Neural cell (in vitro differentiated cells): Measurements from ENCODE around the gene RIN3. TPM values are rescaled to one million over a fixed set of nuclear protein-coding genes. Genes with fewer than 3 reads are reported as not detected.

ENCODE experiments used
- H2AFZ ChIP-seq: fragments of 200-600, 300-800 bp; sonication (generic), shearing (Covaris generic); 2 replicates; pipeline ENCODE4 v1.6.0; 2014; ENCODE audit warnings: low read depth, mild to moderate bottlenecking, antibody characterized with exemption, low read length, moderate library complexity
- H3F3A ChIP-seq: fragments of 200-600 bp; shearing (Covaris generic); 2 replicates; pipeline ENCODE4 v1.6.1; 2016; ENCODE audit warnings: mild to moderate bottlenecking, moderate library complexity, mixed read lengths, antibody characterized with exemption, low read length; ENCODE audit not compliant: insufficient read depth, poor library complexity, severe bottlenecking
- H3K27ac ChIP-seq: fragments of 200-600, 300-800 bp; sonication (generic), shearing (Covaris generic); 2 replicates; pipeline ENCODE4 v1.5.1; 2014; ENCODE audit warnings: mild to moderate bottlenecking, low read length, moderate library complexity
- H3K27me3 ChIP-seq: fragments of 300-800, 200-600 bp; sonication (generic), shearing (Covaris generic); 2 replicates; pipeline ENCODE4 v1.6.0; 2014; ENCODE audit warnings: mild to moderate bottlenecking, low read depth, low read length, moderate library complexity; ENCODE audit not compliant: insufficient read depth
- H3K36me3 ChIP-seq: fragments of 300-800, 200-600 bp; sonication (generic), shearing (Covaris generic); 2 replicates; pipeline ENCODE4 v1.5.1; 2014; ENCODE audit warnings: mild to moderate bottlenecking, antibody characterized with exemption, low read length, moderate library complexity; ENCODE audit not compliant: insufficient read depth
- H3K4me2 ChIP-seq: fragments of 300-800, 200-600 bp; sonication (generic), shearing (Covaris generic); 2 replicates; pipeline ENCODE4 v1.6.0; 2014; ENCODE audit warnings: mild to moderate bottlenecking, low read length
- H3K4me3 ChIP-seq: fragments of 300-800, 200-600 bp; sonication (generic), shearing (Covaris generic); 2 replicates; pipeline ENCODE4 v1.5.1; 2014; ENCODE audit warnings: mild to moderate bottlenecking, low read length, moderate library complexity
- H3K79me2 ChIP-seq: fragments of 200-600 bp; shearing (Covaris generic); replicated peaks from 2 replicates; pipeline ENCODE4 v1.6.0; 2014; ENCODE audit warnings: mild to moderate bottlenecking, low read length, moderate library complexity; ENCODE audit not compliant: insufficient read depth
- H3K9ac ChIP-seq: fragments of 300-800, 200-600 bp; sonication (generic), shearing (Covaris generic); 2 replicates; pipeline ENCODE4 v1.6.1; 2016; ENCODE audit warnings: mild to moderate bottlenecking, low read length, mixed read lengths
- H3K9me2 ChIP-seq: fragments of 200-600 bp; shearing (Covaris generic); 2 replicates; pipeline ENCODE4 v1.6.1; 2016; ENCODE audit warnings: mild to moderate bottlenecking, low read length, mixed read lengths; ENCODE audit not compliant: insufficient read depth
- H3K9me3 ChIP-seq: fragments of 200-600, 300-800 bp; sonication (generic), shearing (Covaris generic); 2 replicates; pipeline ENCODE4 v1.6.1; 2016; ENCODE audit warnings: mild to moderate bottlenecking, mixed run types, low read length, moderate library complexity, mixed read lengths
- H4K20me1 ChIP-seq: fragments of 200-600 bp; shearing (Covaris generic); 2 replicates; pipeline ENCODE4 v1.6.1; 2016; ENCODE audit warnings: mild to moderate bottlenecking, mixed run types; ENCODE audit not compliant: insufficient read depth
- EP300 ChIP-seq: fragments of 450-650 bp; conservative IDR thresholded peaks from 2 replicates; pipeline ENCODE4 v1.6.1; 2014; ENCODE audit warnings: antibody characterized with exemption, mild to moderate bottlenecking, moderate library complexity; ENCODE audit not compliant: poor library complexity, severe bottlenecking
- EZH2 ChIP-seq: fragments of 200-600, 300-800 bp; shearing (Covaris generic), sonication (generic); IDR thresholded peaks from 2 replicates; pipeline ENCODE4 v1.6.1; 2014; ENCODE audit warnings: antibody characterized with exemption, low read length, borderline replicate concordance, mild to moderate bottlenecking; ENCODE audit not compliant: insufficient read depth, poor library complexity, severe bottlenecking
- MXI1 ChIP-seq: fragments of 450-650 bp; conservative IDR thresholded peaks from 2 replicates; pipeline ENCODE4 v1.6.1; 2014; ENCODE audit warnings: antibody characterized with exemption, mild to moderate bottlenecking; ENCODE audit not compliant: poor library complexity, severe bottlenecking
- POLR2AphosphoS5 ChIP-seq: IDR thresholded peaks from 2 replicates; pipeline ENCODE4 v1.6.1; 2012
- RAD21 ChIP-seq: fragments of 450-650 bp; conservative IDR thresholded peaks from 2 replicates; pipeline ENCODE4 v1.6.1; 2014; ENCODE audit warnings: antibody characterized with exemption, mild to moderate bottlenecking, moderate library complexity
- SMC3 ChIP-seq: fragments of 450-650 bp; conservative IDR thresholded peaks from 2 replicates; pipeline ENCODE4 v1.6.1; 2014; ENCODE audit warnings: antibody characterized with exemption, mild to moderate bottlenecking, moderate library complexity; ENCODE audit not compliant: poor library complexity
- TAF1 ChIP-seq: IDR thresholded peaks from 2 replicates; pipeline ENCODE4 v1.6.1; 2012; ENCODE audit warnings: low read depth
- polyA plus RNA-seq: library from polyadenylated mRNA; depleted of rRNA; stranded (reverse); fragments of >200 nt; gene quantifications from 2 replicates; pipeline ENCODE4 v1.2.3, GENCODE V29; 2014
- TF ChIP-seq, protein P1 (sequence below): IDR thresholded peaks from 2 replicates; pipeline ENCODE4 v1.6.1; 2012; ENCODE audit warnings: borderline replicate concordance
- TF ChIP-seq, protein P2 (sequence below): fragments of 450-650 bp; IDR thresholded peaks from 2 replicates; pipeline ENCODE4 v1.5.1; 2014; ENCODE audit warnings: antibody characterized with exemption, mild to moderate bottlenecking, moderate library complexity; ENCODE audit not compliant: poor library complexity, severe bottlenecking

RIN3 gene
- polyA plus RNA-seq, 1 donor from 2014 or later, result not detected

DNA sequence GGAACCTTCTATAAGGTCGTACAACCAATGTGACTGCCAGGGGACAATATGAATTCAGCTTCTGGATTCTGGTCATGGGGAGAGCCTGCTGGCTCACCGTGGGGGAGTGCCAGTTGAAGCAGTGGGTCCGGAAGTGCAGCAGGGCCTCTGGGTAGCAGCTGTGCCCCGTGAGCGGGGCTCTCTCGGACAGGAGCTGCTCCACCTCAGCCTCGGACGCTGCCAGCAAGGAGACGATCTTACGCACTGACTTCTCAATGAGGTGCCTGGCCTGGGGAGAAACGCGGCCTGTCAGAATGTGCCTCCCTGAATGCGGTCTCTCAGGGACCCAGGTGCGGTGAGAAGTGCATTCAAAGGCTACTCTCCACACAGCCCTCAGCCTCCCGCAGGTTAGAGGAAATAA is 192.8 kb downstream of the RIN3 start:
- Histone ChIP-seq H3F3A (no peaks in the 10 kb centered on the region), H3K27me3 (no peaks in the 10 kb centered on the region), H4K20me1 (no peaks in the 10 kb centered on the region), H3K36me3 (no peaks in the 10 kb centered on the region), H3K9me3 (no peaks in the 10 kb centered on the region), H3K9me2 (no peaks in the 10 kb centered on the region), H3K27ac (no peak overlapping the region), H3K4me2 (no peak overlapping the region), H2AFZ (no peak overlapping the region), H3K4me3 (no peak overlapping the region), H3K79me2 (no peaks in the 10 kb centered on the region), H3K9ac (no peak overlapping the region)
- TF ChIP-seq EP300, result no peak
- TF ChIP-seq RAD21, result no peak
- no peak for TF ChIP-seq POLR2AphosphoS5
- no peak for TF ChIP-seq MXI1
- no peak for TF ChIP-seq EZH2
- TF ChIP-seq SMC3, result no peak
- TF ChIP-seq, protein P1, sequence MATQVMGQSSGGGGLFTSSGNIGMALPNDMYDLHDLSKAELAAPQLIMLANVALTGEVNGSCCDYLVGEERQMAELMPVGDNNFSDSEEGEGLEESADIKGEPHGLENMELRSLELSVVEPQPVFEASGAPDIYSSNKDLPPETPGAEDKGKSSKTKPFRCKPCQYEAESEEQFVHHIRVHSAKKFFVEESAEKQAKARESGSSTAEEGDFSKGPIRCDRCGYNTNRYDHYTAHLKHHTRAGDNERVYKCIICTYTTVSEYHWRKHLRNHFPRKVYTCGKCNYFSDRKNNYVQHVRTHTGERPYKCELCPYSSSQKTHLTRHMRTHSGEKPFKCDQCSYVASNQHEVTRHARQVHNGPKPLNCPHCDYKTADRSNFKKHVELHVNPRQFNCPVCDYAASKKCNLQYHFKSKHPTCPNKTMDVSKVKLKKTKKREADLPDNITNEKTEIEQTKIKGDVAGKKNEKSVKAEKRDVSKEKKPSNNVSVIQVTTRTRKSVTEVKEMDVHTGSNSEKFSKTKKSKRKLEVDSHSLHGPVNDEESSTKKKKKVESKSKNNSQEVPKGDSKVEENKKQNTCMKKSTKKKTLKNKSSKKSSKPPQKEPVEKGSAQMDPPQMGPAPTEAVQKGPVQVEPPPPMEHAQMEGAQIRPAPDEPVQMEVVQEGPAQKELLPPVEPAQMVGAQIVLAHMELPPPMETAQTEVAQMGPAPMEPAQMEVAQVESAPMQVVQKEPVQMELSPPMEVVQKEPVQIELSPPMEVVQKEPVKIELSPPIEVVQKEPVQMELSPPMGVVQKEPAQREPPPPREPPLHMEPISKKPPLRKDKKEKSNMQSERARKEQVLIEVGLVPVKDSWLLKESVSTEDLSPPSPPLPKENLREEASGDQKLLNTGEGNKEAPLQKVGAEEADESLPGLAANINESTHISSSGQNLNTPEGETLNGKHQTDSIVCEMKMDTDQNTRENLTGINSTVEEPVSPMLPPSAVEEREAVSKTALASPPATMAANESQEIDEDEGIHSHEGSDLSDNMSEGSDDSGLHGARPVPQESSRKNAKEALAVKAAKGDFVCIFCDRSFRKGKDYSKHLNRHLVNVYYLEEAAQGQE, result no peak
- TF ChIP-seq, protein P2, sequence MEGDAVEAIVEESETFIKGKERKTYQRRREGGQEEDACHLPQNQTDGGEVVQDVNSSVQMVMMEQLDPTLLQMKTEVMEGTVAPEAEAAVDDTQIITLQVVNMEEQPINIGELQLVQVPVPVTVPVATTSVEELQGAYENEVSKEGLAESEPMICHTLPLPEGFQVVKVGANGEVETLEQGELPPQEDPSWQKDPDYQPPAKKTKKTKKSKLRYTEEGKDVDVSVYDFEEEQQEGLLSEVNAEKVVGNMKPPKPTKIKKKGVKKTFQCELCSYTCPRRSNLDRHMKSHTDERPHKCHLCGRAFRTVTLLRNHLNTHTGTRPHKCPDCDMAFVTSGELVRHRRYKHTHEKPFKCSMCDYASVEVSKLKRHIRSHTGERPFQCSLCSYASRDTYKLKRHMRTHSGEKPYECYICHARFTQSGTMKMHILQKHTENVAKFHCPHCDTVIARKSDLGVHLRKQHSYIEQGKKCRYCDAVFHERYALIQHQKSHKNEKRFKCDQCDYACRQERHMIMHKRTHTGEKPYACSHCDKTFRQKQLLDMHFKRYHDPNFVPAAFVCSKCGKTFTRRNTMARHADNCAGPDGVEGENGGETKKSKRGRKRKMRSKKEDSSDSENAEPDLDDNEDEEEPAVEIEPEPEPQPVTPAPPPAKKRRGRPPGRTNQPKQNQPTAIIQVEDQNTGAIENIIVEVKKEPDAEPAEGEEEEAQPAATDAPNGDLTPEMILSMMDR, result no peak
- no peak for TF ChIP-seq TAF1

DNA sequence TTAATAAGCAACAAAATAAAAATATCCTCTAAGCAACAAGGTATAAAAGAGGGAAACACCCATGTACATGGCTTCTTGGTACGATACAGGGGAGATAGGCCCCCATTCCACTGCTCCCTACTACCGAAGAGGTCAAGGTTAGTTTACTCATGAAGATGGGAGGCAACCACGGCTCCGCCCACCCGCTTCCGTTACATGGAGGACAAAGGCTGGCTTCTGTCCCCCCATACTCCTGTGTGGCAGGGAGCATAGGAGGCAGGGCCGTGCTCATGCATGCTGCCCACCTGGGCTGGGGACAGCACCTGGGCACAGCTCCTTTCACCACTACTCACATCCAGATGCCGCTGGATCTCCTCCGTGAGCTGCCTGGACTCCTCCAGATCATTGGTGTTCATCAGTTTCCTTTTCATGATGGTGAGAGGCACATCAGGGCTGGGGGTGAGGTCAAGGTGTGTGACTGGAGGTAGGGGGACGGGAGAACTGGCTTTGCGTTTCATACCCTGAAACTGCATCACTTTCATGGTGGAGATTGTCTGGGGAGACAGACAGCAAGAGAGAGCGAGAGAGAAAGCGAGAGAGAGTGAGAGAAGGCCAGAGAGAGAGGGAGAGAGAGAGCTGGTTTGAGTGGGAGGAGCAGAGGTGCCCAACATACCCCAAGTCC is 195.9 kb downstream of the RIN3 start:
- Histone ChIP-seq H3F3A (no peaks in the 10 kb centered on the region), H2AFZ (no peak overlapping the region), H3K9me2 (no peaks in the 10 kb centered on the region), H3K27ac (no peak overlapping the region), H3K27me3 (no peaks in the 10 kb centered on the region), H3K9ac (no peak overlapping the region), H3K4me2 (no peak overlapping the region), H3K4me3 (no peak overlapping the region), H3K79me2 (no peaks in the 10 kb centered on the region), H4K20me1 (no peaks in the 10 kb centered on the region), H3K9me3 (no peaks in the 10 kb centered on the region), H3K36me3 (no peaks in the 10 kb centered on the region)
- TF ChIP-seq POLR2AphosphoS5 (no peak), EP300 (no peak), EZH2 (no peak)
- TF ChIP-seq, protein P1, result no peak
